Measurements from ENCODE around the gene CD74.
"Not testable (repeated sequence)": the region's sequence is repeated elsewhere in the genome, so short reads cannot be mapped to it uniquely, and the experiment has no call there.

Gene CD74

DNA sequence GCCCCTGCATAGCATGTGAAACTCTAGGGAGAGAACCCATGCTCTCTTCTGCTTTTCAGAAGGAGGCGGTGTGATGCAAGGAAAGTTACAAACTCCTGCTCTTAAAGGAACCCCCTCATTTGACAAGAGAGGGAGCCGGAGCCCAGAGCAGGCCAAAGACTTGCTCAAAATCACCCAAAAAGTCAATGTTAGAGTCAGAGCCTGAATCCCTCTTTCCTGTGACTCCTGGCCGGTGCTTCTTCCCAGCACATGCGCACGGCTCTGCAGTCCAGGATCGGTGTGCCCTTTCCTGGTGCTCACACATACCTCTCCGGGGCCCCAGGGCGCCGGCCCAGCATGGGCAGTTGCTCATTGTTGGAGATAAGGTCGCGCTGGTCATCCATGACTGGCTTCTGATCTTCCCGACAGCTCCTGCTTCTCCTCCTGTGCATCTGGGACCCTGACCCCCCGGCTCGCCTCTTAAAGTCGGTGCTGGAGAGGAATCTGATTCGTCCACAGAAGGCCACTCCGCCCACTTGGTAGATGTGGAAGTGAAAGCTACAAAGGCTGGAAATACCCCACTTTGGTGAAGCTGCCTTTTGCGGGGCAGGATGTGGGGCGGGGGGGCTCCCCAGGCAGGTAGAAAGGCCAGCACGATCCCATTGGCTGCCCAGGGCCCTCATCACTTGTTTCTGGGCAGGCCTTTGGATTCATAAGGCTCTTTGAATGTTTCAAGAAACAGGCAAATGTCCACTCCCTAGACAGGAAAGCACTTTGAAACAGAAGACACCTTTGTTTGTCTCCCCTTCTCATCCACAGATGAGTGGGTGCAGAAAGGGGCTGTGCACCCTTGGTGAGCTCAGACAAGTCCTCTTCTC lies at the start of gene CD74:
CD74 (minus strand) TSS at position 592 of the 857 bp plus-strand sequence; CDS start at position 431, 161 bp downstream.
- peak; percentile 79 to 89 (median 87) for DNase-seq (ENCODE audit: low read depth in 3 of 3)

- no peak for DNase-seq (ENCODE audit: low read depth in 3 of 3)
Measured at GRCh38 chr5:150461231-150461630, 48.5 kb upstream of the CD74 start.

- no peak for DNase-seq (ENCODE audit: low read depth in 3 of 3)
Measured at GRCh38 chr5:150460781-150461180, 48.1 kb upstream of the CD74 start.

DNA sequence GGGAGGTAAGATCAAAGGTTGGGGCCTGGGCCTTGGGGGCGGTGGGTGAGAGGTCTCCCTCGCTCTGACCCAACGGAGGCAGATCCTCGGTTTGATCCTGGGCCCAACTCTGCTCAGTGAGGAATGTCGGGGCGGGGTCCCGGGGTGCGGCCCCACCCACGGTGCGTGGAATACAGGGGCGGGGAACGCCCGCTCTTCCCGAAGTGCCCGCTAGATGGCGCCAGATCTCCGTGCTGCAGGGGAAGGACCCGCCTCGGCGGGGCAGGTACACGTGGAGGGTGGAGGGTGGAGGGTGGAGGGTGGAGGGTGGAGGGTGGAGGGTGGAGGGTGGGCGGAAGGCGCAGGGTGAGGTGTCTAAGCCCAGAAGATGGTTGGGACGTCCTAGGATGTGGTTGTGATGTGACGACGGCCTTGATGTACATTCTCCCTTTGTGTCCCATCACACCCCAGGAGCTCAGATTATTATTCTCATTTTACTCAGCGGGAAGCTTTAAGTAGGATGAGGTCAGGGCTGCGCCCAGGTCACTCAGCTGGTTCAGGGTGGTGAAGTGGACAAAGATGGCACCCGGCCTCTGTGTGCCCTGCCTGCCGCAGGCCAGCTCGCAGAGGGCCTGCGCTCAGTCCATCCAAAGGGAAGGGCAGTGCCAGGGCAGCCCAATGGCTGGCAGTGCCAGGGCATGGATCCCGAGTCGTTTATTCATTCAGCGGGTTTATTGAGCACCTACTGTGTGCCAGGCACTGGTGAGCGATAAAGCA lies 46.3 kb upstream of the CD74 start:
- DNase-seq (ENCODE audit: low read depth in 3 of 3), result peak; percentile 70 to 85 (median 81)

GRCh38 chr5:150457562-150458240 lies 45.0 kb upstream of the CD74 start:
- DNase-seq (ENCODE audit: low read depth in 3 of 3), result no peak

GRCh38 chr5:150457121-150457520 lies 44.4 kb upstream of the CD74 start:
- DNase-seq (ENCODE audit: low read depth in 3 of 3), result no peak

- DNase-seq (ENCODE audit: low read depth in 3 of 3), result no peak
Measured at GRCh38 chr5:150454492-150455229, 42.0 kb upstream of the CD74 start.

- DNase-seq (ENCODE audit: low read depth in 3 of 3), result not testable (repeated sequence)
Measured at GRCh38 chr5:150454027-150454426, 41.3 kb upstream of the CD74 start.

- no peak for DNase-seq (ENCODE audit: low read depth in 3 of 3)
Measured at GRCh38 chr5:150452914-150453313, 40.2 kb upstream of the CD74 start.

- DNase-seq (ENCODE audit: low read depth in 3 of 3), result no peak
Measured at GRCh38 chr5:150451594-150451993, 38.9 kb upstream of the CD74 start.

GRCh38 chr5:150449517-150450339 lies 37.0 kb upstream of the CD74 start, which contains the start of gene RPS14:
TSS of gene RPS14 (minus strand) at chr5:150449739. CDS start at chr5:150447733, 2,006 bp downstream.
- DNase-seq (ENCODE audit: low read depth in 3 of 3), result peak; percentile 89 to 93 (median 90)

GRCh38 chr5:150448952-150449516 lies 36.3 kb upstream of the CD74 start:
- DNase-seq (ENCODE audit: low read depth in 3 of 3), result no peak

DNA sequence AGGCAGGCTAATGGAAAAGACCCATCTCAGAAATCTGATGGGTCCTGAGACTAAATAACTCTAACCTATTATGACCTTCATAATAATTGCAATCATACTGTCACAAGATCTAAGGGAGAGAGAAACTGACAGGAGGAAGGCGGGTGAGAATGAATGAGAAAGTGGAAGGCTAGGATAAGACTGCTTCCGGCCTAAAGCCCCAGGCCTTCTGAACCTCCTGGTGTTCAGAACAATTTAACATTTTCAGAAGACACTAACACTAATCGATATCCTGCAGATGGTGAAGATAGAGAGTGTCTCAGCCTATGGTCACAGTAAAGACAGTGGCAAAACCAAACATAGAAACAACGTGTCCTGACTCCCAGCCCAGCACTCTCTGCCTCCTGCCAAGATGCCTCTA lies 35.6 kb upstream of the CD74 start:
- no peak for DNase-seq (ENCODE audit: low read depth in 3 of 3)

GRCh38 chr5:150447188-150447587 lies 34.5 kb upstream of the CD74 start:
- DNase-seq (ENCODE audit: low read depth in 3 of 3), result no peak

- DNase-seq (ENCODE audit: low read depth in 3 of 3), result no peak
Measured at GRCh38 chr5:150446583-150446982, 33.9 kb upstream of the CD74 start.

DNA sequence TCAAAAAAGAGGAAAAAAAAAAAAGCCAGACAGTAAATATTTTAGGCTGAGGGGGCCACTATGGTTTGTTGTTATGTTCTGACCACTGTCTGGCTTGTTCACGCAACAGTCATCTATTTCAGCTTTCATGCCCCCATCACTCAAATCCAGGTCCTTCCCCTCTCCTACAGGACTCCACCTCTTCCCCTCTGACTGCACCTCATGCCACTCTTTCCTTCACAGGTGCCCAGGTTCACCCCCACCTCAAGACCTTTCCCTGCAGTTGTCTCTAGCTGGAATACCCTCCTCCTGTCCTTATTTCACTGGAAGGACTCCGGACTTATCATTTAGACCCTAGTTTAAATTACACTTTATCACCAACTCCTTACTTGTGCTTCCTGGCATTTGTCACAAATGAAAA lies 33.4 kb upstream of the CD74 start:
- DNase-seq (ENCODE audit: low read depth in 3 of 3), result no peak

DNA sequence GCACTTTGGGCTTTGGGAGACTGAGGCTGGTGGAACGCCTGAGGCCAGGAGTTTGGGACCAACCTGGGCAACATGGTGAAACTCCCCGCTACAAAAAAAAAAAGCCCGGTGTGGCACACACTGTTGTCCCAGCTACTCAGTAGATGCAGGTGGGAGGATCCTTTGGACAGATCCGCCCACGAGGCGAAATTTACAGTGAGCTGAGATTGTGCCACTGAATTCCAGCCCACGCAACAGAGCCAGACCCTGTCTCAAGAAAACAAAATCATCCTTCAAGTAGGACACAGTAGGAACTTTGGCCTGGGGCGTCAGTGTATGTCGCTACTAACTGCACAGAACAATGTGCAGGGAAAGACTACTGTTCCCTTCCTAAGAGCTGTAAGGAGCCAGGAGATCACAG lies 32.1 kb upstream of the CD74 start:
- no peak for DNase-seq (ENCODE audit: low read depth in 3 of 3)

- DNase-seq (ENCODE audit: low read depth in 3 of 3), result no peak
Measured at GRCh38 chr5:150443242-150444075, 30.7 kb upstream of the CD74 start.

DNA sequence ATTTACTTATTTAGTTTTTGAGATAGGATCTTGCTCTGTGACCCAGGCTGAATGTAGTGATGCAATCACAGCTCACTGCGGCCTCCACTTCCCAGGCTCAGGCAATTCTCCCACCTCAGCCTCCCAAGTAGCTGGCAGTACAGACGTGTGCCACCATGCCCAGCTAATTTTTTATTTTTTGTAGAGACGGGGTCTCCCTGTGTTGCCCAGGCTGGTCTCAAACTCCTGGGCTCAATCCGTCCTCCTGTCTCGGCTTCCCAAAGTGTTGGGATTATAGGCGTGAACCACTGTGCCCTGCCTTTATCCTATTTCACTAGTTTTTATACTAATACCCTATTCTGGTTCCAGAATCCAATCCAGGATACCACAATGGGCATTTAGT lies 30.0 kb upstream of the CD74 start:
- DNase-seq (ENCODE audit: low read depth in 3 of 3), result no peak

Data from stimulated activated CD4-positive, alpha-beta T cell treated with anti-CD3 and anti-CD28 coated beads, TNF-alpha, amount 100 ng/mL, for 48 hours (primary cell).